HG03571 (cell line): Measurements from ENCODE around the gene ZBED5.
"Not testable (repeated sequence)": the region's sequence is repeated elsewhere in the genome, so short reads cannot be mapped to it uniquely, and the experiment has no call there.

Experiments
- ATAC-seq: cut with Tn5 transposase; IDR thresholded peaks from one replicate; pipeline ENCODE4 v1.9.1; 2021; ENCODE audit not compliant: unreplicated experiment

The ZBED5 gene

GRCh38 chr11:10857709-10858438, at the start of gene ZBED5:
TSS of gene ZBED5 (minus strand) at chr11:10858053. CDS start at chr11:10854945, 3,108 bp downstream.
- peak; percentile 89 for ATAC-seq

GRCh38 chr11:10906521-10906920, 48.7 kb upstream of the ZBED5 start:
- no peak for ATAC-seq

GRCh38 chr11:10902301-10903063, 44.6 kb upstream of the ZBED5 start:
- no peak for ATAC-seq

GRCh38 chr11:10900681-10901415, 43.0 kb upstream of the ZBED5 start:
- ATAC-seq = no peak

- no peak for ATAC-seq
These were observed 41.4 kb upstream of the ZBED5 start for GRCh38 chr11:10899121-10899830.

- no peak for ATAC-seq
These were observed 40.8 kb upstream of the ZBED5 start for GRCh38 chr11:10898763-10899025.

- ATAC-seq = no peak
These were observed 40.3 kb upstream of the ZBED5 start for GRCh38 chr11:10898003-10898762.

GRCh38 chr11:10897150-10897549, 39.3 kb upstream of the ZBED5 start:
- ATAC-seq = no peak

- no peak for ATAC-seq
These were observed 38.6 kb upstream of the ZBED5 start for GRCh38 chr11:10896493-10896892.

- no peak for ATAC-seq
These were observed 37.4 kb upstream of the ZBED5 start for GRCh38 chr11:10895285-10895684.

- no peak for ATAC-seq
These were observed 36.8 kb upstream of the ZBED5 start for GRCh38 chr11:10894666-10895065.

- no peak for ATAC-seq
These were observed 35.9 kb upstream of the ZBED5 start for GRCh38 chr11:10893714-10894151.

GRCh38 chr11:10892250-10892649, 34.4 kb upstream of the ZBED5 start:
- ATAC-seq = no peak

- ATAC-seq = no peak
These were observed 33.4 kb upstream of the ZBED5 start for GRCh38 chr11:10891151-10891720.

- ATAC-seq = not testable (repeated sequence)
These were observed 32.2 kb upstream of the ZBED5 start for GRCh38 chr11:10890083-10890482.

- ATAC-seq = no peak
These were observed 29.5 kb upstream of the ZBED5 start for GRCh38 chr11:10887307-10887706.

GRCh38 chr11:10886652-10887250, 28.9 kb upstream of the ZBED5 start:
- no peak for ATAC-seq

- ATAC-seq = no peak
These were observed 28.0 kb upstream of the ZBED5 start for GRCh38 chr11:10885703-10886363.

- not testable (repeated sequence) for ATAC-seq
These were observed 26.4 kb upstream of the ZBED5 start for GRCh38 chr11:10884292-10884691.
